Mononuclear cell (primary cell): Measurements from ENCODE around the gene MRPL51. TPM values are rescaled to one million over a fixed set of nuclear protein-coding genes. Genes with fewer than 3 reads are reported as not detected.

Source experiments
- H3K27me3 ChIP-seq: 2 replicates; pipeline ENCODE4 v1.6.0; 2011; ENCODE audit warnings: low read length, control low read depth; ENCODE audit not compliant: insufficient read depth
- H3K4me1 ChIP-seq: 2 replicates; pipeline ENCODE4 v1.5.1; 2011; ENCODE audit warnings: mild to moderate bottlenecking, low read length, control low read depth; ENCODE audit not compliant: insufficient read depth
- H3K4me3 ChIP-seq: 2 replicates; pipeline ENCODE4 v1.5.1; 2011; ENCODE audit warnings: mild to moderate bottlenecking, low read length, moderate library complexity
- H3K9me3 ChIP-seq: 2 replicates; pipeline ENCODE4 v1.5.1; 2011; ENCODE audit warnings: low read depth, mild to moderate bottlenecking, control low read depth, low read length
- total RNA-seq: library from RNA; depleted of rRNA; stranded (reverse); fragments of >200 nt; gene quantifications from one replicate; pipeline ENCODE4 v1.2.3, GENCODE V29; 2012

Gene MRPL51
- total RNA-seq, 1 donor, result 14.7 TPM

DNA sequence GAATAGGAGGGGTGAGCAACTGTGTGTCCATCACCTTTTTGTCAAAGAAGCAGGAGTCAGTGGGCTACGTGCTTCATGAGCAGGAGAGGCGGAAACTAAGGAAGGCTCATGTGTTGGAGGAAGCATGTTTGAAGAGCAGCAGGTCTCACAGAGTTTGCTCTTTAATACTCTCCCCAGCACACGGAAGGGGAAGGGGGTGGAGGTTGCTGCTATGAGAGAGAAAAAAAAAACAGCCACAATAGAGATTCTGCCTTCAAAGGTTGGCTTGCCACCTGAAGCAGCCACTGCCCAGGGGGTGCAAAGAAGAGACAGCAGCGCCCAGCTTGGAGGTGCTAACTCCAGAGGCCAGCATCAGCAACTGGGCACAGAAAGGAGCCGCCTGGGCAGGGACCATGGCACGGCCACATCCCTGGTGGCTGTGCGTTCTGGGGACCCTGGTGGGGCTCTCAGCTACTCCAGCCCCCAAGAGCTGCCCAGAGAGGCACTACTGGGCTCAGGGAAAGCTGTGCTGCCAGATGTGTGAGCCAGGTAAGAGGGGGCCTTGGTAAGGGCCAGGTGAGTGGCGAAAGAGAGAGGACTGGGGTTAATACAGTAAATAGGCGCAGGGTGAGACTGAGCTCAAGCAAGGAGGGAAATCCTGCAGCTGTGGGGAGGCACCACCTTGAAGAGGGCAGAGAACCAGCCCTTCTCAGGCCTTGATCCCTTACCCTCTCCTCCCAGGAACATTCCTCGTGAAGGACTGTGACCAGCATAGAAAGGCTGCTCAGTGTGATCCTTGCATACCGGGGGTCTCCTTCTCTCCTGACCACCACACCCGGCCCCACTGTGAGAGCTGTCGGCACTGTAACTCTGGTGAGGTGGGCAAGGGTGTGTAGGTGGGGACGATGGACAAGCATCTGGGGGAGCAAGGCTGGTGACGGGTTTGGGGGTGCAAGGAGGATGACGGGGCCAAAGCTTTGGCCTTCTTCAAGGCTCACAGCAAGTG, 48.1 kb downstream of the MRPL51 start, which contains the start of gene CD27:
Gene CD27, plus strand, starts transcription at position 252 of the 985 bp plus-strand sequence. Its CDS starts 141 bp downstream, at position 393.
- Histone ChIP-seq H3K4me3 (peak within 1 kb of the TSS; percentile 47), H3K4me1 (peaks cover 41% of the 10 kb centered on the region), H3K9me3 (no peaks in the 10 kb centered on the region), H3K27me3 (no peaks in the 10 kb centered on the region)

DNA sequence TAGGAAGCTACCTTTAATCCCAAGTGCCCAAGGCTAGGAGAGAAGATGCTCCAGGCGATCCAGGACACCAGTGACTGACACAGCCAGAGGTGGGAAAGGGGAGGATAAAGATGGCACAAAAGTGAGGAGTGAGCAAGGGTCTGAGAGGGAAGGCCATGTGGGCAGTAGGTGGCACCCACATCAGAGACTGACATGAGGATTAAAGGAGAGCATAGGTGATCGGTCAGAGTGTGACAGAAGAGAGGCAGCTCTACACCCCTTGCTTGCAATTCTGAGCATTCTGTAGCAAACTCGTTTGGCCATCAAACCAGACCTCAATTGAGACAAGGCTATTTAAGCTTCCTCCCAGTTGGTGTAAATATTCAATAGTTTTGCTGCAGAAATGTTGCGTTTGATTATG, 49.0 kb downstream of the MRPL51 start:
- H3K9me3 ChIP-seq, result no peaks in the 10 kb centered on the region
- no peaks in the 10 kb centered on the region for H3K27me3 ChIP-seq
- H3K4me3 ChIP-seq, result no peak overlapping the region
- peaks cover 40% of the 10 kb centered on the region for H3K4me1 ChIP-seq

DNA sequence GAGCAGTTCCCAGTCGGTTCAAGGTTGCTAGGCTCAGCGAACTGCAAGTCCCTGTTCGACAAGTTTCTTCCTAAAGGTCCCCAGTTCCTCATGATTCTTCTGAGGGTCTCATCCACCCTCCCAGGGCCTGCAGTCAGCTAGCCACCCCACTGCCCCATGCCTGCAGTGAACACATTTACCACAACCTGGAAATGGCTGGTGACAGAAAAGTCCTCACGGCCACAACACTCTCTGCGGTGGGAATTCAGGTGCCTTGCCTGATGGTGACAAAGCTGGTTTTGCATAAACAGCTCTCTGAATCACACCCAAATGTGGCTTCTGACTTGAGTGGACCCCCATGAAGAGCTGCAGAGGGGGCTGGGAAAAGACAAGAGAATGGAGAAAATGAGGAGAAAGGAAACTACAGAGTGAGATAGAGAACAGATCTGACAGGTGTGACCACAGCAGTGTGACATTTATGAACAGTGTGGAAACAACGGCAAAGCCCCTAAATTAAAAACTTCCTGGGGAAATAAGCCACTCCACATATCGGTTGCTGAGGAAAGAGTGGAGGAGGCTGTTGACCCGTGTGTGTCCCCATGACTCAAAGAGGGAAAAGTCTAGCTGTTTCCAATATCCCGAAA, 49.6 kb downstream of the MRPL51 start:
- Histone ChIP-seq H3K9me3 (no peaks in the 10 kb centered on the region), H3K4me1 (peaks cover 40% of the 10 kb centered on the region), H3K27me3 (no peaks in the 10 kb centered on the region), H3K4me3 (no peak overlapping the region)

DNA sequence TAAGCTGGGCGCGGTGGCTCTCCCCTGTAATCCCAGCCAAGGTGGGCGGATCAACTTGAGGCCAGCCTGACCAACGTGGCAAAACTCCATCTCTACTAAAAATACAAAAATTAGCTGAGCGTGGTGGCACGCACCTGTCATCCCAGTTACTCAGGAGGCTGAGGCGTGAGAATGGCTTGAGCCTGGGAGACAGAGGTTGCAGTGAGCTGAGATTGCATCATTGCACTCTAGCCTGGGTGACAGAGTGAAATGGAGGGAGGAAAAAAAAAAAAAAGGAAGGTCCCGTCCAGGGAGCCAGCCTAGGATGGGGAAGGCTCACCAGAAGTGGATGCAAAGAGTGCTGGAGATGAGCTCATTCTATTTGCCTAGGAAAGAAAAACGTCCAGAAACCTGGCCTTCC, 50.2 kb downstream of the MRPL51 start:
- Histone ChIP-seq H3K4me1 (peaks cover 35% of the 10 kb centered on the region), H3K9me3 (no peaks in the 10 kb centered on the region), H3K4me3 (no peak overlapping the region), H3K27me3 (no peaks in the 10 kb centered on the region)

Other genes with a start within 250 kb of the MRPL51 start
- not detected for gene PLEKHG6, start 182.6 kb downstream of the MRPL51 start, total RNA-seq
- gene TNFRSF1A, start 151.2 kb downstream of the MRPL51 start, total RNA-seq, result 75.2 TPM
- 1.2 TPM for gene SCNN1A, start 117.7 kb downstream of the MRPL51 start, total RNA-seq
- 29.8 TPM for gene LTBR, start 109.1 kb downstream of the MRPL51 start, total RNA-seq
- gene CD27, start 48.3 kb downstream of the MRPL51 start, total RNA-seq, result 24.3 TPM
- 28.7 TPM for gene TAPBPL, start 41.2 kb downstream of the MRPL51 start, total RNA-seq
- gene VAMP1, start 22.6 kb downstream of the MRPL51 start, total RNA-seq, result 13.9 TPM
- gene NCAPD2, start 840 bp upstream of the MRPL51 start, total RNA-seq, result 7.5 TPM
- 2,093 TPM for gene GAPDH, start 41.3 kb upstream of the MRPL51 start, total RNA-seq
- gene IFFO1, start 62.8 kb upstream of the MRPL51 start, total RNA-seq, result 8.0 TPM
- gene NOP2, start 75.0 kb upstream of the MRPL51 start, total RNA-seq, result 44.2 TPM
- gene CHD4, start 114.1 kb upstream of the MRPL51 start, total RNA-seq, result 208 TPM
- gene LPAR5, start 142.7 kb upstream of the MRPL51 start, total RNA-seq, result 4.1 TPM
- gene ACRBP, start 154.2 kb upstream of the MRPL51 start, total RNA-seq, result 24.1 TPM
- gene ING4, start 169.9 kb upstream of the MRPL51 start, total RNA-seq, result 31.3 TPM
- gene ZNF384, start 196.1 kb upstream of the MRPL51 start, total RNA-seq, result 23.2 TPM
- not detected for gene PIANP, start 207.6 kb upstream of the MRPL51 start, total RNA-seq
- gene COPS7A, start 230.8 kb upstream of the MRPL51 start, total RNA-seq, result 9.3 TPM